ENCODE measurements around the gene METTL25B.

DNA sequence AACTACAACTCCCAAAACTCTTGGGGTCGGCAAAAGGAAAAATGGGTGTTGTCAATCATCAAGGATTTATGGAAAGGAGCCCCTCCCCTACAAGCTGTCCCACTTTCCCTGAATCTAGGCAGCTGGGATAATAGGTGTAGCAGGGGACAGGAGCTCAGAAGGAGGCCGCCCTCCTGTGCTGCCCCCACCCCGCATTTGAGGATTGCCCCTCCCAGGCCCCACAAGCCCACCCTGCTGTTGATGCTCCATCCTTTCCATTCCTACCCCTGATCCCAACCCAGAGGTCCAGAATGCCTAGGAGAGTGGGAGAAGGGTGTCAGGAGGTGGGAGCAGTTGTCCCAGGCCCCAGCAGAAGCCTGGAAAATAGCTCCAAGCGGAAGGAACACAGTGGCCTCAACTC, 14.5 kb downstream of the METTL25B start:
- TF ChIP-seq, protein P1, sequence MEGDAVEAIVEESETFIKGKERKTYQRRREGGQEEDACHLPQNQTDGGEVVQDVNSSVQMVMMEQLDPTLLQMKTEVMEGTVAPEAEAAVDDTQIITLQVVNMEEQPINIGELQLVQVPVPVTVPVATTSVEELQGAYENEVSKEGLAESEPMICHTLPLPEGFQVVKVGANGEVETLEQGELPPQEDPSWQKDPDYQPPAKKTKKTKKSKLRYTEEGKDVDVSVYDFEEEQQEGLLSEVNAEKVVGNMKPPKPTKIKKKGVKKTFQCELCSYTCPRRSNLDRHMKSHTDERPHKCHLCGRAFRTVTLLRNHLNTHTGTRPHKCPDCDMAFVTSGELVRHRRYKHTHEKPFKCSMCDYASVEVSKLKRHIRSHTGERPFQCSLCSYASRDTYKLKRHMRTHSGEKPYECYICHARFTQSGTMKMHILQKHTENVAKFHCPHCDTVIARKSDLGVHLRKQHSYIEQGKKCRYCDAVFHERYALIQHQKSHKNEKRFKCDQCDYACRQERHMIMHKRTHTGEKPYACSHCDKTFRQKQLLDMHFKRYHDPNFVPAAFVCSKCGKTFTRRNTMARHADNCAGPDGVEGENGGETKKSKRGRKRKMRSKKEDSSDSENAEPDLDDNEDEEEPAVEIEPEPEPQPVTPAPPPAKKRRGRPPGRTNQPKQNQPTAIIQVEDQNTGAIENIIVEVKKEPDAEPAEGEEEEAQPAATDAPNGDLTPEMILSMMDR (IDR thresholded peaks at IDR 0.05) = no peak
- no peak for TF ChIP-seq EZH2 (IDR thresholded peaks at IDR 0.05; ENCODE audit: borderline replicate concordance, insufficient read depth, low read depth, low read length, poor library complexity, severe bottlenecking)

All from B cell (primary cell).